Kidney epithelial cell (primary cell): ENCODE results near the gene ISG20. TPM values are rescaled to one million over a fixed set of nuclear protein-coding genes. Genes with fewer than 3 reads are reported as not detected.

ENCODE experiments used
- DNase-seq: peaks from one replicate; pipeline ENCODE4 v3.0.0-alpha.2; 2010; ENCODE audit warnings: low read depth
- H3K27me3 ChIP-seq: 2 replicates; pipeline ENCODE4 v1.6.0; 2011; ENCODE audit warnings: low read length; ENCODE audit not compliant: control insufficient read depth, insufficient read depth
- H3K36me3 ChIP-seq: 2 replicates; pipeline ENCODE4 v1.5.1; 2011; ENCODE audit warnings: low read length; ENCODE audit not compliant: control insufficient read depth, insufficient read depth
- H3K4me3 ChIP-seq: 2 replicates; pipeline ENCODE4 v1.5.1; 2011; ENCODE audit warnings: low read depth, mild to moderate bottlenecking, control low read depth, low read length
- total RNA-seq: library from RNA; depleted of rRNA; stranded (reverse); fragments of >200 nt; gene quantifications from 2 replicates; pipeline ENCODE4 v1.2.3, GENCODE V29; 2015
- TF ChIP-seq, protein P1 (sequence below): IDR thresholded peaks from 2 replicates; pipeline ENCODE4 v1.5.1; 2011; ENCODE audit warnings: mild to moderate bottlenecking, moderate library complexity, low read length, control low read depth, inconsistent platforms; ENCODE audit not compliant: insufficient read depth, poor library complexity, severe bottlenecking

The ISG20 gene
- total RNA-seq, 1 donor from 2014 or later, result 22.3 TPM

- Histone ChIP-seq H3K4me3 (no peak overlapping the region), H3K27me3 (no peaks in the 10 kb centered on the region), H3K36me3 (no peaks in the 10 kb centered on the region)
- peak; percentile 18 for DNase-seq
- TF ChIP-seq, protein P1, sequence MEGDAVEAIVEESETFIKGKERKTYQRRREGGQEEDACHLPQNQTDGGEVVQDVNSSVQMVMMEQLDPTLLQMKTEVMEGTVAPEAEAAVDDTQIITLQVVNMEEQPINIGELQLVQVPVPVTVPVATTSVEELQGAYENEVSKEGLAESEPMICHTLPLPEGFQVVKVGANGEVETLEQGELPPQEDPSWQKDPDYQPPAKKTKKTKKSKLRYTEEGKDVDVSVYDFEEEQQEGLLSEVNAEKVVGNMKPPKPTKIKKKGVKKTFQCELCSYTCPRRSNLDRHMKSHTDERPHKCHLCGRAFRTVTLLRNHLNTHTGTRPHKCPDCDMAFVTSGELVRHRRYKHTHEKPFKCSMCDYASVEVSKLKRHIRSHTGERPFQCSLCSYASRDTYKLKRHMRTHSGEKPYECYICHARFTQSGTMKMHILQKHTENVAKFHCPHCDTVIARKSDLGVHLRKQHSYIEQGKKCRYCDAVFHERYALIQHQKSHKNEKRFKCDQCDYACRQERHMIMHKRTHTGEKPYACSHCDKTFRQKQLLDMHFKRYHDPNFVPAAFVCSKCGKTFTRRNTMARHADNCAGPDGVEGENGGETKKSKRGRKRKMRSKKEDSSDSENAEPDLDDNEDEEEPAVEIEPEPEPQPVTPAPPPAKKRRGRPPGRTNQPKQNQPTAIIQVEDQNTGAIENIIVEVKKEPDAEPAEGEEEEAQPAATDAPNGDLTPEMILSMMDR, result no peak
Observed at GRCh38 chr15:88648357-88649214, 9.8 kb downstream of the ISG20 start.

- Histone ChIP-seq H3K27me3 (no peaks in the 10 kb centered on the region), H3K36me3 (no peaks in the 10 kb centered on the region), H3K4me3 (no peak overlapping the region)
- TF ChIP-seq, protein P1, result no peak
- peak; percentile 89 for DNase-seq
Observed at GRCh38 chr15:88649286-88649733, 10.5 kb downstream of the ISG20 start.

- Histone ChIP-seq H3K27me3 (no peaks in the 10 kb centered on the region), H3K36me3 (no peaks in the 10 kb centered on the region), H3K4me3 (no peak overlapping the region)
- no peak for DNase-seq
- TF ChIP-seq, protein P1, result no peak
Observed at GRCh38 chr15:88649753-88650551, 11.1 kb downstream of the ISG20 start.

GRCh38 chr15:88650556-88650955, 11.7 kb downstream of the ISG20 start:
- TF ChIP-seq, protein P1, result no peak
- Histone ChIP-seq H3K27me3 (no peaks in the 10 kb centered on the region), H3K4me3 (no peak overlapping the region), H3K36me3 (no peaks in the 10 kb centered on the region)
- DNase-seq, result no peak

DNA sequence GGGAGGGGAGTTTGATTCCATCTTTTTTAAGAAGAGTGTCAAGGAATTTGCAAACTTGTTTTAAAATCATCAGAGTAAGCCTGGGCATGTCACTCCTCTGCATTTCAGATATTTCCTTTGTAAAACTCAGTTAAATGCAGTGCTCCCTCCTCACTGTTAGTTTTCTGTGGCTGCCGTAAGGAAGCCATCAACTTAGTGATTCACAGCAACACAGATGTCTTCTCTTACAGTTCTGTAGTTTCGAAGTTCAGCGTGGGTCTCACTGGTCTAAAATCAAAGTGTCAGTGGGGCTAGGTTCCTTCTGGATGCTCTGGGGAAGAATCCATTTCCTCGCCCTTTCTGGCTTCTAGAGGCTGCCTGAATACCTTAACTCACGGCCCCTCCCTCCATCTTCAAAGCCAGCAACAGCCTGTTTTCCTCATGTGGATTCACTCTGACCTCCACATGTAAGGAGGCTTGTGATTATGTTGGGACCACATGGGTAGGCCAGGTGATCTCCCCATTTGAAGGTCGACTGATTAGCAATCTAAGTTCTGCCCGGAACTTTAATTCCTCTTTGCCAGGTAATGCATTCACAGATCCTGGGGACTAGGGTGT, 12.4 kb downstream of the ISG20 start:
- TF ChIP-seq, protein P1, result no peak
- Histone ChIP-seq H3K27me3 (no peaks in the 10 kb centered on the region), H3K36me3 (no peaks in the 10 kb centered on the region), H3K4me3 (no peak overlapping the region)
- DNase-seq, result no peak
